H1 (cell line): ENCODE data around the gene BIK. TPM values are rescaled to one million over a fixed set of nuclear protein-coding genes. Genes with fewer than 3 reads are reported as not detected.

ENCODE experiments used
- CTCF ChIA-PET: fragments of 300-600 bp; sonication (Branson Sonifier 250); formaldehyde crosslinking; loops from one replicate; lab custom pipeline; 2021; ENCODE audit not compliant: partially characterized antibody; lab: Charles Lee
- POLR2A ChIA-PET: fragments of 300-600 bp; sonication (Branson Sonifier 250); formaldehyde crosslinking; loops from one replicate; lab custom pipeline; 2021; ENCODE audit warnings: inconsistent platforms; ENCODE audit not compliant: partially characterized antibody; lab: Charles Lee
- DNase-seq, 2 experiments: peaks; one replicate each; pipeline versions ENCODE4 v3.0.0 to v3.0.0-alpha.2; 2010 to 2022; ENCODE audit warnings: low spot score in 2 of 2, low read depth in 1 of 2, mixed read lengths in 1 of 2
- FAIRE-seq: peaks from 2 replicates; lab custom pipeline; 2011; peaks lifted over from hg19 to GRCh38; lab: Jason Lieb, UNC
- H2AFZ ChIP-seq: 2 replicates; pipeline ENCODE4 v1.8.1; 2012; ENCODE audit warnings: low read length, inconsistent platforms
- H2AK5ac ChIP-seq: 2 replicates; pipeline ENCODE4 v1.6.1; 2013; ENCODE audit warnings: low read depth, low read length
- H2BK120ac ChIP-seq: replicated peaks from 2 replicates; pipeline ENCODE3; 2013; ENCODE audit warnings: low read depth, low read length, inconsistent platforms
- H2BK12ac ChIP-seq: 2 replicates; pipeline ENCODE4 v1.6.1; 2013; ENCODE audit warnings: low read depth, low read length
- H2BK15ac ChIP-seq: 2 replicates; pipeline ENCODE4 v1.6.1; 2013; ENCODE audit warnings: low read length
- H2BK20ac ChIP-seq: 2 replicates; pipeline ENCODE4 v1.6.1; 2013; ENCODE audit warnings: low read length
- H2BK5ac ChIP-seq: 2 replicates; pipeline ENCODE4 v1.6.1; 2013; ENCODE audit warnings: low read depth, low read length
- H3K14ac ChIP-seq: 2 replicates; pipeline ENCODE4 v1.6.1; 2013; ENCODE audit warnings: inconsistent platforms; ENCODE audit not compliant: insufficient read length
- H3K18ac ChIP-seq: 2 replicates; pipeline ENCODE4 v1.6.1; 2013; ENCODE audit warnings: low read length; ENCODE audit errors: extremely low read depth
- H3K23ac ChIP-seq: 2 replicates; pipeline ENCODE4 v1.6.1; 2013; ENCODE audit warnings: inconsistent platforms; ENCODE audit not compliant: insufficient read length
- H3K23me2 ChIP-seq: 2 replicates; pipeline ENCODE4 v1.6.1; 2013; ENCODE audit warnings: low read depth, low read length
- H3K27ac ChIP-seq: 2 replicates; pipeline ENCODE4 v1.6.1; 2011; ENCODE audit warnings: low read depth, low read length, inconsistent platforms
- H3K27me3 ChIP-seq, 4 experiments: replicated peaks in 1 of 4; 1 replicate in 1 of 4; 2 replicates in 3 of 4; pipeline versions ENCODE4 v1.6.1 to v1.8.1; 2011 to 2013; ENCODE audit warnings: low read length in 3 of 4, mild to moderate bottlenecking in 3 of 4, inconsistent platforms in 2 of 4, mixed read lengths in 2 of 4, moderate library complexity in 1 of 4; ENCODE audit not compliant: control insufficient read depth in 3 of 4, insufficient read depth in 3 of 4; ENCODE audit errors: extremely low read depth in 1 of 4
- H3K36me3 ChIP-seq, 4 experiments: 2 replicates each; pipeline versions ENCODE4 v1.6.1 to v1.8.1; 2011 to 2013; ENCODE audit warnings: mild to moderate bottlenecking in 4 of 4, low read length in 3 of 4, moderate library complexity in 2 of 4, control low read depth in 1 of 4, inconsistent platforms in 1 of 4; ENCODE audit not compliant: insufficient read depth in 4 of 4, control insufficient read depth in 2 of 4
- H3K4ac ChIP-seq: replicated peaks from 2 replicates; pipeline ENCODE3; 2013; ENCODE audit warnings: low read length, low read depth, mixed read lengths, inconsistent platforms; ENCODE audit not compliant: insufficient read length
- H3K4me1 ChIP-seq, 4 experiments: replicated peaks in 1 of 4; 1 replicate in 1 of 4; 2 replicates in 3 of 4; pipeline versions ENCODE4 v1.6.1 to v1.8.1; 2011 to 2013; ENCODE audit warnings: low read length in 3 of 4, inconsistent platforms in 2 of 4, mixed read lengths in 1 of 4; ENCODE audit not compliant: insufficient read depth in 4 of 4, control insufficient read depth in 3 of 4
- H3K4me2 ChIP-seq, 2 experiments: 2 replicates each; pipeline versions ENCODE4 v1.6.1 to v1.8.1; 2011 to 2013; ENCODE audit warnings: low read depth in 2 of 2, low read length in 2 of 2, control low read depth in 1 of 2, inconsistent platforms in 1 of 2, mild to moderate bottlenecking in 1 of 2; ENCODE audit not compliant: insufficient read depth in 1 of 2
- H3K4me3 ChIP-seq, 4 experiments: fragments of 200-600, 300-600 bp in 1 of 4; sonication (generic), shearing (Covaris generic), sonication (Bioruptor Twin) in 1 of 4; 2 replicates each; pipeline versions ENCODE4 v1.5.1 to v1.8.1; 2011 to 2016; ENCODE audit warnings: low read length in 4 of 4, low read depth in 3 of 4, control low read depth in 2 of 4, inconsistent platforms in 2 of 4, mild to moderate bottlenecking in 2 of 4, mixed read lengths in 1 of 4, moderate library complexity in 1 of 4; ENCODE audit not compliant: insufficient read depth in 2 of 4; ENCODE audit errors: extremely low read depth in 1 of 4
- H3K56ac ChIP-seq: replicated peaks from 2 replicates; pipeline ENCODE3; 2013; ENCODE audit warnings: low read depth, mild to moderate bottlenecking, mixed read lengths, low read length, inconsistent platforms; ENCODE audit not compliant: insufficient read length
- H3K79me1 ChIP-seq: 2 replicates; pipeline ENCODE4 v1.6.1; 2013; ENCODE audit warnings: low read depth, low read length, control low read depth
- H3K79me2 ChIP-seq, 2 experiments: 2 replicates each; pipeline versions ENCODE4 v1.6.1 to v1.8.1; 2012 to 2013; ENCODE audit warnings: low read length in 2 of 2, mild to moderate bottlenecking in 2 of 2, inconsistent platforms in 1 of 2; ENCODE audit not compliant: insufficient read depth in 2 of 2, control insufficient read depth in 1 of 2
- H3K9ac ChIP-seq, 4 experiments: replicated peaks in 1 of 4; 1 replicate in 1 of 4; 2 replicates in 3 of 4; pipeline versions ENCODE4 v1.6.1 to v1.8.1; 2011 to 2013; ENCODE audit warnings: low read depth in 3 of 4, low read length in 3 of 4, control low read depth in 2 of 4, mild to moderate bottlenecking in 2 of 4, moderate library complexity in 2 of 4, inconsistent platforms in 1 of 4; ENCODE audit errors: extremely low read depth in 1 of 4
- H3K9me3 ChIP-seq, 2 experiments: 2 replicates each; pipeline versions ENCODE4 v1.6.1 to v1.8.1; 2012 to 2013; ENCODE audit warnings: mild to moderate bottlenecking in 2 of 2, moderate library complexity in 2 of 2, control low read depth in 1 of 2, inconsistent platforms in 1 of 2, low read depth in 1 of 2, low read length in 1 of 2, mixed read lengths in 1 of 2; ENCODE audit not compliant: insufficient read depth in 2 of 2
- H4K20me1 ChIP-seq, 2 experiments: replicated peaks in 1 of 2; 2 replicates each; pipeline versions ENCODE3 to v1.8.1; 2011 to 2013; ENCODE audit warnings: inconsistent platforms in 2 of 2, low read length in 2 of 2, mild to moderate bottlenecking in 1 of 2; ENCODE audit not compliant: insufficient read depth in 2 of 2, control insufficient read depth in 1 of 2
- H4K5ac ChIP-seq: 2 replicates; pipeline ENCODE4 v1.6.1; 2013; ENCODE audit warnings: low read length, low read depth, mixed read lengths, inconsistent platforms; ENCODE audit not compliant: insufficient read length
- H4K8ac ChIP-seq: 2 replicates; pipeline ENCODE4 v1.8.0; 2013; ENCODE audit warnings: mild to moderate bottlenecking, moderate library complexity, low read length, inconsistent platforms; ENCODE audit not compliant: insufficient read depth; ENCODE audit errors: extremely low read depth
- H4K91ac ChIP-seq: replicated peaks from 2 replicates; pipeline ENCODE3; 2013; ENCODE audit warnings: low read length, mixed read lengths, inconsistent platforms; ENCODE audit not compliant: insufficient read length
- ASH2L ChIP-seq: fragments of 200-600, 300-600 bp; sonication (generic); IDR thresholded peaks from one replicate; pipeline ENCODE4 v1.7.1; 2017; ENCODE audit warnings: low read length
- BCL11A ChIP-seq, 2 experiments: IDR thresholded peaks; one replicate each; pipeline ENCODE4 v1.6.1; 2011; ENCODE audit warnings: low read depth in 2 of 2, low read length in 2 of 2, mild to moderate bottlenecking in 2 of 2
- CTCF ChIP-seq, 3 experiments: IDR thresholded peaks; 1 replicate in 2 of 3; 2 replicates in 1 of 3; pipeline versions ENCODE4 v1.5.1 to v1.6.1; 2011; ENCODE audit warnings: low read length in 3 of 3, mild to moderate bottlenecking in 3 of 3, inconsistent platforms in 2 of 3, low read depth in 1 of 3, moderate library complexity in 1 of 3; ENCODE audit not compliant: insufficient read depth in 1 of 3; ENCODE audit errors: control extremely low read depth in 1 of 3
- GTF2F1 ChIP-seq: IDR thresholded peaks from 2 replicates; pipeline ENCODE4 v1.6.1; 2012; ENCODE audit warnings: low read depth, low read length, improper control_type of control experiment, borderline replicate concordance
- NANOG ChIP-seq: IDR thresholded peaks from 2 replicates; pipeline ENCODE4 v1.6.1; 2011; ENCODE audit warnings: low read length, low read depth, mild to moderate bottlenecking, inconsistent platforms; ENCODE audit not compliant: insufficient read depth, poor library complexity, severe bottlenecking
- POLR2AphosphoS5 ChIP-seq: IDR thresholded peaks from 2 replicates; pipeline ENCODE4 v1.6.1; 2011; ENCODE audit warnings: low read depth, low read length
- SAP30 ChIP-seq: fragments of 300-600 bp; sonication (generic); IDR thresholded peaks from 2 replicates; pipeline ENCODE4 v1.7.1; 2012; ENCODE audit warnings: low read length, moderate library complexity, mild to moderate bottlenecking, inconsistent platforms; ENCODE audit not compliant: insufficient read depth, insufficient replicate concordance
- SUZ12 ChIP-seq: fragments of 200-600 bp; sonication (generic); IDR thresholded peaks from 2 replicates; pipeline ENCODE4 v1.6.1; 2012; ENCODE audit warnings: mild to moderate bottlenecking, inconsistent platforms, low read length, moderate library complexity, mixed read lengths
- WGBS, 2 experiments: shearing (Covaris generic) in 1 of 2; methylation state at CpG; one replicate each; pipeline versions ENCODE4 v1.1.6 to v1.1.7; 2013 to 2015; ENCODE audit warnings: low lambda C conversion rate in 2 of 2, mixed read lengths in 2 of 2, inconsistent platforms in 1 of 2, low coverage in 1 of 2, missing lambda C conversion rate in 1 of 2; ENCODE audit not compliant: insufficient replicate concordance in 2 of 2, insufficient coverage in 1 of 2, insufficient read length in 1 of 2; ENCODE audit errors: extremely low coverage in 1 of 2, missing lambda C conversion rate in 1 of 2; 5-methylcytosine and 5-hydroxymethylcytosine counted together
- polyA plus RNA-seq, 7 experiments: library from polyadenylated mRNA; depleted of rRNA in 3 of 7; stranded (reverse) in 5 of 7; unstranded in 2 of 7; fragments of >200 nt in 5 of 7; fragments of 200-250 nt in 2 of 7; gene quantifications; 1 replicate in 5 of 7; 2 replicates in 1 of 7; 4 replicates in 1 of 7; pipeline versions ENCODE4 v1.2.1 to v1.2.3, GENCODE V29; 2011 to 2013; ENCODE audit warnings: missing spikeins in 2 of 7, mixed read lengths in 2 of 7
- total RNA-seq: library from RNA; stranded (reverse); fragmentation: NEBNext Ultra II Directional; extraction: Animal tissue kit (Norgen Biotek cat#: 25700); gene quantifications from 2 replicates; pipeline ENCODE4 v1.2.1, GENCODE V29; 2021

BIK gene
- total and polyA plus RNA-seq, 2 of the 8 experiments (the other 6 are each of a cell fraction or from before 2014, with no cell fraction given) = 3.3 to 5.5 TPM

GRCh38 chr22:43169310-43170130 lies 59.0 kb downstream of the BIK start:
- H3K36me3 ChIP-seq = peaks cover 31 to 55% (median 50%) of the 10 kb centered on the region in 4 experiments
- no peak overlapping the region for H2BK15ac ChIP-seq
- CTCF ChIA-PET = interaction anchor here (0.8 to 1.4 kb wide), 5 partner anchors 10 to 62 kb away, joined by 3 to 7 read pairs (median 3); no protein-coding TSS in a partner anchor
- TF ChIP-seq POLR2AphosphoS5 (no peak), SAP30 (no peak), NANOG (no peak), CTCF (IDR thresholded peaks at IDR 0.05; ENCODE audit: control extremely low read depth in 1 of 3, insufficient read depth in 1 of 3, low read depth in 1 of 3, low read length in 3 of 3) (no peak), ASH2L (no peak), GTF2F1 (no peak), SUZ12 (no peak), BCL11A (IDR thresholded peaks at IDR 0.05; ENCODE audit: low read depth in 2 of 2, low read length in 2 of 2) (no peak)

More at GRCh38 chr22:43169310-43170130, 59.0 kb downstream of the BIK start:
- Histone ChIP-seq H4K8ac (0 out of 2 replicates have a peak overlapping the region, but pooled peaks have one; percentile 46), H3K18ac (no peak overlapping the region), H3K14ac (no peak overlapping the region), H3K4me3 (no peak overlapping the region), H4K20me1 (peaks cover 7% of the 10 kb centered on the region in 2 experiments), H3K23ac (no peak overlapping the region), H4K91ac (no peak overlapping the region), H3K27me3 (no peaks in the 10 kb centered on the region), H3K79me2 (no peaks in the 10 kb centered on the region), H3K23me2 (no peaks in the 10 kb centered on the region), H2BK5ac (no peak overlapping the region), H2AFZ (no peak overlapping the region), H3K4ac (no peak overlapping the region), H3K9ac (no peak overlapping the region), H2BK12ac (no peak overlapping the region), H2BK120ac (no peak overlapping the region), H2BK20ac (no peak overlapping the region), H3K4me2 (no peak overlapping the region), H3K9me3 (no peaks in the 10 kb centered on the region), H3K27ac (no peak overlapping the region), H3K79me1 (no peaks in the 10 kb centered on the region), H4K5ac (no peak overlapping the region), H2AK5ac (no peak overlapping the region), H3K4me1 (no peaks in the 10 kb centered on the region), H3K56ac (no peak overlapping the region)
- DNase-seq (no peak), FAIRE-seq (no peak)
- WGBS, 2 experiments = 85% methylated on average over 23 of the region's 23 CpGs; no CpG with 5 or more reads in 1 of the 2 experiments
- POLR2A ChIA-PET = interaction anchor here (1.5 to 2.6 kb wide), 6 partner anchors 10 to 32 kb away, joined by 3 to 12 read pairs (median 7); no protein-coding TSS in a partner anchor
